CD1c-positive myeloid dendritic cell (primary cell): ENCODE measurements around the gene RIPOR3.
"Not testable (repeated sequence)": the region's sequence is repeated elsewhere in the genome, so short reads cannot be mapped to it uniquely, and the experiment has no call there.

Experiments
- DNase-seq: peaks from one replicate; pipeline ENCODE4 v3.0.0-alpha.2; 2016; ENCODE audit errors: extremely low spot score

The RIPOR3 gene

DNA sequence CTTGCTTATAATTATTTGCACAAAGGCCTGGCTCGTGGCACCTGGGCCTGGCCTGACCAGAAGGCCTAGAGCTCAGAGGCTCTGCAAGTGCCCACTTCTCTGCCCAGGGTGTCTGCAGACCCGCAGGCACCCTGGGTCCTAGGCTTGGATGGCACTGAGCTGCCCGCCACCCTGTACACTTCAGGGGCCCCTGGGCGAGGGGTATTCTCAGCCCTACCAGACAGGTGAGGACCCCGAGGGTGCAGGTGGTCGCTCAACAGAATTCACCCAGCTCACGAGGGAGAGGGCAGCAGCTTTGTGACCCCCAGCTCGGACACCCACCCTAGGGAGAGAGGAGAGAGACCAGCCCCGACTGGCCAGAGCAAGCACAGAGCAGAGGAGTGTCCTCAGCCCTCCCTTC, 83.9 kb downstream of the RIPOR3 start:
- DNase-seq: no peak

DNA sequence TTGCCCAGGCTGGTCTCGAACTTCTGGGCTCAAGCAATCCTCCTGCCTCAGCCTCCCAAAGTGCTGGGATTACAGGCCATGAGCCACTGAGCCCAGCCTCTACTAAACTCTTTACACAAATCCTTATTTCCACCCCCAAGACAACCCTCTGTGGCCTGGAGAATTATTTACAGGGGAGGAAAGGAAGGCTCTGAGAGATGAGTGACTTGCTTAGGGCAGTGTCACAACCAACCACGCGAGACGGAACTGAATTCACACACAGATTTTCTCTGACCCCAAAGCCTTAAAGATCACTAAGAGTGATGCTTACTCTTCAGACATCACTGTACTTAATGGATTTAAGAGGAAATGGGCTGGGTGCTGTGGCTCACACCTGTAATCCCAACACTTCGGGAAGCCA, 86.2 kb downstream of the RIPOR3 start:
- DNase-seq: no peak

- no peak for DNase-seq
These were observed 86.9 kb downstream of the RIPOR3 start for GRCh38 chr20:50604451-50604850.

DNA sequence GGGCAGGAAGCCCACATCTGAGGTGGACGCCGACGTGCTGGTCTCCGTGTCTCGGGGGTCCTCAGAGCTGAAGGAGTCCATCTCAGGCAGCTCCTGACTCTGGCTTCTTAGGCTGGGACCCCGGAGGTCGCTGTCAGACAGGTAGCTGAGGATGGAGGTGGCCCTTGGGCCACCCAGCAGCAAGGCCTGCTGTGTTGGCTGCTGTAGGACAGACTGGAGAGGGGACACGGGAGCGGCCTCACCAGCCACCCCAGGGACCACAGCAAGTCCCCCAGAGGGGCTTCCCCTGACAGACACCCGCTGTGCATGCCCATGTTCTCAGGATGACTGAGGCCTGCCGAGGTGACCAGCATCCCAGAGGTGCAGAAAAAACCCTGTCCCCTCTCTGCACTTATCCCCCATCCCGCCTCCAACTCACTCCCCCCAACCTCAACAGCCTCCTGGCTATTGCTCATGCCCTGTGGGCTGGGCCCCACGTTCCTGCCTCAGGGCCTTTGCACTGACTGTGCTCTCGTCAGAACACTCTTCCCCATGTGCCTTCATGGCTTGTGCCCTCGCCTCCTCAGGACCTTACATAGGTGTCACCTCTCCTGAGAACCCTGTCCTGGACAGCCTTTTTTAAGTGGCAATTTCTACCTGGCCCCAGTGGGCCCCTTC, 88.8 kb downstream of the RIPOR3 start:
- DNase-seq: no peak

DNA sequence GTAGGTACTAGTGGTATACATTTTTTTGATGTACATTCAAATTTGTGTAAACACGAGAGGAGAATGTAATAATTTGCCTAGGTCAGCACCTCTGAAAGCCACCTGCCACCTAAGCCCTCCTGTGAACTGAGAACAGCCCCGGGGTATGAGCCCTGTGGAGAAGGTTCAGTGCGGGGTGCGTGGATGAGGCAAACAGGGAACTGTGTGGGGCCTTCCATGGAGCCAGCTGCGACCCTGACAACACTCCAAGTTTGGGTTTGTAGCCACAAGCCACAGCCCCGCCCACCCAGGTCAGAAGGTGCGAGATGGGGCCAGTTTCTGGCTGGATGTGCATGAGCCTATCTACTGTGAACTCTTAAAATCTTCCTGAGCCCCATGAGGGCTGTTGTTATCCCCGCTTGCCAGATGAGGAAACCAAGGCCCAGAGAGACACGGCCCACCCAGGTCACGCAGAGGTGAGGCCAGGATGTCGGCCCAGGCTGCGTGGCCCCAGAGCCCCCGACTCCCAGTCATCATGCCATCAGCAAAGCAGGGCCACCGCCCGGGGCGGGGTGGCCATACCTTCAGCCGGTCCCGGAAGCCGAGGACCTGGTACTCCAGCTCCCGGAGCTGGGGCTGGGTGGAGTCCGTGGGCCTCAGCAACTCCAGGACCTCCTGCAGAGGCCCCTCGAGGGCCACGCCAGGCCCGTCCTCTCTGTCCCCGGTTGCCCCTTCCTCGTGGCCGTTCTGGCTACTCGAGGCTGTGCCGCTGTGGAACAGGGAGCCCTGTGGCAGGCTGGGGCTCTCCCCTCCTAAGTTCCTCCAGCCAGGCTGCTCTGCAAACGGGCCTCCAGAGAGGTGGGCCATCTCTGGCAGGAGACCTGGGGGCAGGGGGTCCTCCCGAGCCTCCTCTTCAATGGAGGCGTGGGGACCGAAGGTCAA, 89.6 kb downstream of the RIPOR3 start:
- DNase-seq: no peak

GRCh38 chr20:50600281-50600895, 91.0 kb downstream of the RIPOR3 start:
- DNase-seq: no peak

- not testable (repeated sequence) for DNase-seq
These were observed 92.6 kb downstream of the RIPOR3 start for GRCh38 chr20:50598768-50599167.

- no peak for DNase-seq
These were observed 93.3 kb downstream of the RIPOR3 start for GRCh38 chr20:50598074-50598473.

- no peak for DNase-seq
These were observed 93.9 kb downstream of the RIPOR3 start for GRCh38 chr20:50597406-50597969.

GRCh38 chr20:50596694-50597021, 94.7 kb downstream of the RIPOR3 start:
- no peak for DNase-seq

GRCh38 chr20:50595988-50596693, 95.2 kb downstream of the RIPOR3 start:
- DNase-seq: no peak

GRCh38 chr20:50595433-50595895, 95.9 kb downstream of the RIPOR3 start:
- DNase-seq: no peak

DNA sequence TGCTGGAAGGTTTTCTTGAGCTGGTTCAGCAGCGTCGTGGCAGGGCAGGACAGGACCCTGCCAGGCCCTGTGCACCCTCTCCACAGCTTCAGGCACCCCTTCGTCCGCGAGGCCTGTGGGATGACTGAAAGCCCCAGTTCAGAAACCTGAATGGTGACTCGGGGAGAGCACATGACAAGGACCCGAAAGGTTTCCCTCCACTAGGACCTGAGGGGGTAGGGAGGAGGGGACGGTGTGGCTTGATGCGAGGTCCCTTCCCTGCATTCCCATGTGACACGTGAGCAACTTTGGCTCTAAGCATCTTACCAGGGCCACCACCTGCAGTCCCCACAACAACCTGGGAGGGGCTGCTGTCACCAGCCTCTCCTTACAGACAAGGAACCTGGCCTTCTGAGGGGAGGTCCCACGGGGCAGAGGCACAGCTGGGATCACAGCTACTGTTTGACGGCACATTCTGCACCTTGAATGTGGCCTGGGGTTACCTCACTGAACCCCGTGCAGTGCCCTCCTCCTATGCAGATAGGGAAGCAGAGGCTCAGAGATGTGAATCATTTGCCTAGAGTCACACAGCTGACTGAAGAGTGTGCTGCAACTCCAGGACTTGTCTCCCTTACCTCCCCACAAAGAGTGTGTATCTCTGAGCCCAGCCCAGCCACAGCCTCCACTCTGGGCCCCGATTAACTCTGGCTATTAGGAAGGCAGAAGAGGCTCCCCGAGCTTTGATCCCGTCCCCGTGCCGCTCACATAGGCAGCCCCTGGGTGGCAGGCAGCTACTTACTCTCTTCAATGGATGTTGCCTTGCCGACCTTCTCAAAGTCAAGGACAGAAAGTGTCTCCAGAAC, 96.5 kb downstream of the RIPOR3 start:
- DNase-seq: no peak

DNA sequence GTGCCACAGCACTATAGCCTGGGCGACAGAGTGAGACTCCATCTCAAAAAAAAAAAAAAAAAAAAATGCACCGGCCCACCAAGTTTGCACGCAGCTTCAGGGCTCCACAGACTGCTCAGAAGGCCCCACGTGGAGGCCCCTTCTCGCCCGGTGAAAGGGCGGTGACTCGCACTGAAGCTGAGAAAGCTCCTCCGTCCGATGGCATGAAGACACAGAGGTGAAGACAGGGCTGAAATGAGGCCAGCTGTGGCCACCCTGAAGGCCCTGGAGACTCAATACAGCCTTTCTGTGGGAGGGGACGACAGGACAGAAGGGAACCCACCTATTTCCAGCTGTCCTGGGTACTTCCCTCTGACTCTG, 97.1 kb downstream of the RIPOR3 start:
- no peak for DNase-seq

DNA sequence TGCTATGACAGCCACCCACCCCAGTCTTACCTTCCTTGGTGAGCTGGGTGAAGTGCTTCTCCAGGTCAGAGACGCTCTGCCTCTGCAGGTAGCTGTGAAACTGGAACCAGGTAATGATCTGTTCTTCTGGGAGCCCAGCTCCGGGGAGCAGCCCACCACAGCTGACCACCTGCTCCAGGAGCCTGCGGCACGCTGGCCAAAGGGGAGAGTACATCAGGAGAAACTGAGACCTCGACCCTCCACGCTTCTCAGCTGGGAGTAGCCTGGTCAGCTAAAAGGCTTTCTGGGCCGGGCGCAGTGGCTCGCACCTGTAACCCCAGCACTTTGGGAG, 98.4 kb downstream of the RIPOR3 start:
- DNase-seq: no peak

DNA sequence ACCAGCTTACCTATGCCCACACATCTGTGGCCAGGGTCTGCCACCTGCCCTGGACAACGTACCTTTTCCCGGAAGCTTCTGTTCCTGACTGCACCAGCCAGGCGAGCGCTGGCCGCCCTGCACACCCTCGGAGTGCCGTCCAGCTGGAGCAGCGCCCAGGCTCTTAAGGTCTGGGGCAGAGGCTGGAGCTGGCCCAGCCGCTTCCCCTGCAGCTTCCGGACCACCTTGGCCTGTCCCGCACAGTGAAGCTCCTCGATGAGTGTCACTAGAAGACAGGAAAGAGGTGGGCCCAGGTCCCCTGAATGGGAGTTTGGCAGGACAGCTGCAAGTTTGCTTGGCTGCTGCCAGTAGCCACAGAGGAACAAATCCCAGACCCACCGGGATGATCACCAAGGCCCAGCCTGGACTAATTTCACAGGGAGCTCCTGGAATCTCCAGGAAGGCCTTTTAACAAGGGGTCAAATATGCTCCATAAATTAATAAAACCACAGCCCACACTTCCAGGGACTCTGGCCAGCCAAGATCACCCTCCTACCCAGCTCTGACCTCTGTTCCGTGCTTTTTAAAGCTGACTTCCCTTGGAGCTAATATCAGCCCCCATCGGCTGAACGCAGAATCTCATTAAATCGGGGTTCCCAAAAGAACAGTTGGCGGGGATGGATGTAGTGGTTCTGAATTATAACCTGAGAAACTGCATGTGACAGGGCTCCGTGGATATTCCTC, 98.9 kb downstream of the RIPOR3 start:
- DNase-seq: no peak

DNA sequence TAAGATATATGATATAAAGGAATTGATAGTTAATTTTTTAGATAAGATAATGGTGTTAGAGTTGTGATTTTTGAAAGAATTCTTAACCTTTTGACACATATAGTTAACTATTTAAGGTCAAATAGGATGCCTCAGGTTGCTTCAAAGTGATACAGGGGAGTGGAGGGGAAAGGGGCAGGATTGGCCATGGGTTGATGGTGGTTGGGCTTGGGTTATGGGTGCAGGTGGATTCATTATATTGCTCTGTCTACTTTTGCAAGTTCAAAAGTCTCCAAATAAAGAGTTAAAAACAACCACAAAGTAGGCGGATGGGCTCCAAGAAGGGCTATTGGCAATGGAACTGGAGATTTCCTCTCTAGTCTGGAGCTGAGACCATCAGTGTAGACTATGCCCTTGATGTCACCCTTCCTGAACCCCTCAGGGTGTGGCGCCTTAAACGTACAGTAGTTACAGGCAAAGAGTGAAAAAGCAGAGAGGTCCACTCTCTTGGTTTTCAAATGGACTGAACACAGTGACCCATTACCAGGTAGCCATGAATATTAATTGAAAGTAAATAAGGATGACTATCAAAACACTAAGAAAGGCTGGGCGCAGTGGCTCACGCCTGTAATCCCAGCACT, 100.0 kb downstream of the RIPOR3 start:
- DNase-seq: no peak

DNA sequence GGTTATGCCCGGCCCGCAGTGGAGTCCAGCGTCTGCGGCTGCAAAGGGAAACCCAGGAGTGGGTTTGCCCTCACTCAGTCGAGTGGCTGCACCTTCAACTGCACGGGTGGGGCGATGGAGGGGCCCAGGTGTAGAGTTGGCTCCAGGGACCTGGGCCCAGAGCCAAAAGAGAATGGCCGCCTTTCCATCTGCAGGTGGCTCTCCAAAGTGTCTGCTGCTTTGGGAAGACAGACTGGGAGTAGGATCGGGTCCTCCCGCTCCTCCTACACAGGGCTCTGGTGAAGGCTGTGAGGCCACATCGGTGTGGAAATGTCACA, 101.0 kb downstream of the RIPOR3 start:
- no peak for DNase-seq

GRCh38 chr20:50589548-50590347, 101.6 kb downstream of the RIPOR3 start:
- DNase-seq: no peak
